ENCODE measurements around the gene LRRC25.

DNA sequence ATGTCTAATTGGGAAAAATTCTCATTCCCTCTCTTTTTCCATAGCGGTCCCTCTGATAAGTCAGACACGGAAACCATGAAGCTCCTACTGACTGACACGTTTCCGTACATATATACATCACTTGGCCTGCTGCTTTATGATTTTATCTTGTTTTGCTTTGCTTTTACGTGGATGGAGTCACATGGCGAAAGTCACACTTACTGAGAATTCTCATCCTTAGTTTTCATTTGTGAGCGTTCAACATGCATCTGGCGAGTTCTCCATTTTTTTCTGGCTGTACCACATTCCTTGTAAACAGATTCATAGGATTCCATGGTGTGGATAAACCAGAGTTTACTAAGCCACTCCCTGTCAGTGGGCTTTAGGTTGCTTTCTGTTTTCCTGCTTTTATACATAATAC lies 35.8 kb downstream of the LRRC25 start:
- TF ChIP-seq POLR2A (IDR thresholded peaks at IDR 0.05; ENCODE audit: extremely low read depth, insufficient read length) (no peak), MYC (IDR thresholded peaks at IDR 0.05; ENCODE audit: low read depth, low read length) (no peak)
- TF ChIP-seq, protein P1, sequence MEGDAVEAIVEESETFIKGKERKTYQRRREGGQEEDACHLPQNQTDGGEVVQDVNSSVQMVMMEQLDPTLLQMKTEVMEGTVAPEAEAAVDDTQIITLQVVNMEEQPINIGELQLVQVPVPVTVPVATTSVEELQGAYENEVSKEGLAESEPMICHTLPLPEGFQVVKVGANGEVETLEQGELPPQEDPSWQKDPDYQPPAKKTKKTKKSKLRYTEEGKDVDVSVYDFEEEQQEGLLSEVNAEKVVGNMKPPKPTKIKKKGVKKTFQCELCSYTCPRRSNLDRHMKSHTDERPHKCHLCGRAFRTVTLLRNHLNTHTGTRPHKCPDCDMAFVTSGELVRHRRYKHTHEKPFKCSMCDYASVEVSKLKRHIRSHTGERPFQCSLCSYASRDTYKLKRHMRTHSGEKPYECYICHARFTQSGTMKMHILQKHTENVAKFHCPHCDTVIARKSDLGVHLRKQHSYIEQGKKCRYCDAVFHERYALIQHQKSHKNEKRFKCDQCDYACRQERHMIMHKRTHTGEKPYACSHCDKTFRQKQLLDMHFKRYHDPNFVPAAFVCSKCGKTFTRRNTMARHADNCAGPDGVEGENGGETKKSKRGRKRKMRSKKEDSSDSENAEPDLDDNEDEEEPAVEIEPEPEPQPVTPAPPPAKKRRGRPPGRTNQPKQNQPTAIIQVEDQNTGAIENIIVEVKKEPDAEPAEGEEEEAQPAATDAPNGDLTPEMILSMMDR (IDR thresholded peaks at IDR 0.05; ENCODE audit: low read depth, low read length), result no peak
- TF ChIP-seq, protein P2, sequence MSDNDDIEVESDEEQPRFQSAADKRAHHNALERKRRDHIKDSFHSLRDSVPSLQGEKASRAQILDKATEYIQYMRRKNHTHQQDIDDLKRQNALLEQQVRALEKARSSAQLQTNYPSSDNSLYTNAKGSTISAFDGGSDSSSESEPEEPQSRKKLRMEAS (IDR thresholded peaks at IDR 0.05; ENCODE audit: low read depth, low read length), result no peak
